Bronchial epithelial cell (primary cell): ENCODE measurements around the gene MORN4. TPM values are rescaled to one million over a fixed set of nuclear protein-coding genes. Genes with fewer than 3 reads are reported as not detected.
"Not testable (repeated sequence)": the region's sequence is repeated elsewhere in the genome, so short reads cannot be mapped to it uniquely, and the experiment has no call there.

Experiments used
- DNase-seq: peaks from one replicate; pipeline ENCODE4 v3.0.0-alpha.2; 2010; ENCODE audit warnings: low read depth
- FAIRE-seq: peaks from 2 replicates; lab custom pipeline; 2011; peaks lifted over from hg19 to GRCh38; lab: Jason Lieb, UNC
- H3K27me3 ChIP-seq: 2 replicates; pipeline ENCODE4 v1.5.1; 2011; ENCODE audit warnings: low read length; ENCODE audit not compliant: control insufficient read depth, insufficient read depth
- H3K36me3 ChIP-seq: 2 replicates; pipeline ENCODE4 v1.5.1; 2011; ENCODE audit warnings: low read length; ENCODE audit not compliant: control insufficient read depth, insufficient read depth
- H3K4me3 ChIP-seq: 2 replicates; pipeline ENCODE4 v1.5.1; 2011; ENCODE audit warnings: mild to moderate bottlenecking, low read depth, low read length, control low read depth
- CTCF ChIP-seq: IDR thresholded peaks from 2 replicates; pipeline ENCODE4 v1.5.1; 2011; ENCODE audit warnings: mild to moderate bottlenecking, moderate library complexity, low read length, control low read depth, inconsistent platforms; ENCODE audit not compliant: insufficient read depth, severe bottlenecking
- total RNA-seq: library from RNA; depleted of rRNA; stranded (reverse); fragments of >200 nt; gene quantifications from 2 replicates; pipeline ENCODE4 v1.2.1, GENCODE V29; 2014

MORN4 gene
- total RNA-seq, 1 donor from 2014 or later = 7.1 TPM

- H3K36me3 ChIP-seq = peaks cover 8% of the 10 kb centered on the region
- no peak overlapping the region for H3K4me3 ChIP-seq
- no peaks in the 10 kb centered on the region for H3K27me3 ChIP-seq
- DNase-seq = peak; percentile 90
- no peak for TF ChIP-seq CTCF
- no peak for FAIRE-seq
Measured at GRCh38 chr10:97647556-97647955, 14.3 kb upstream of the MORN4 start.

GRCh38 chr10:97644936-97645335 lies 11.6 kb upstream of the MORN4 start:
- H3K36me3 ChIP-seq = peaks cover 4% of the 10 kb centered on the region
- no peaks in the 10 kb centered on the region for H3K27me3 ChIP-seq
- FAIRE-seq (no peak), DNase-seq (no peak)
- TF ChIP-seq CTCF = no peak
- no peak overlapping the region for H3K4me3 ChIP-seq

- DNase-seq (no peak), FAIRE-seq (no peak)
- Histone ChIP-seq H3K27me3 (no peaks in the 10 kb centered on the region), H3K36me3 (peaks cover 4% of the 10 kb centered on the region), H3K4me3 (no peak overlapping the region)
- no peak for TF ChIP-seq CTCF
Measured at GRCh38 chr10:97643441-97643985, 10.2 kb upstream of the MORN4 start.

GRCh38 chr10:97642471-97643159 lies 9.3 kb upstream of the MORN4 start:
- H3K4me3 ChIP-seq, H3K27me3 ChIP-seq, FAIRE-seq, H3K36me3 ChIP-seq, DNase-seq: not testable (repeated sequence)

- no peak for DNase-seq
- no peak for TF ChIP-seq CTCF
Measured at GRCh38 chr10:97640868-97641811, 7.8 kb upstream of the MORN4 start.

More at GRCh38 chr10:97640868-97641811, 7.8 kb upstream of the MORN4 start:
- Histone ChIP-seq H3K27me3 (no peaks in the 10 kb centered on the region), H3K4me3 (peak overlapping the region; percentile 79), H3K36me3 (peaks cover 4% of the 10 kb centered on the region)
- FAIRE-seq = no peak
